Activated naive CD4-positive, alpha-beta T cell treated with anti-CD3 and anti-CD28 coated beads, Interleukin-2, amount 50 U/mL, for 24 hours (primary cell): ENCODE results near the gene NEURL1B.

Experiments used
- H3K27ac Mint-ChIP-seq: one replicate; pipeline ENCODE4 v1.8.0; 2021; ENCODE audit warnings: mild to moderate bottlenecking, mixed read lengths
- H3K27me3 Mint-ChIP-seq: one replicate; pipeline ENCODE4 v1.8.0; 2021; ENCODE audit warnings: mixed read lengths
- H3K36me3 Mint-ChIP-seq: one replicate; pipeline ENCODE4 v1.8.0; 2021; ENCODE audit warnings: mixed read lengths
- H3K4me1 Mint-ChIP-seq: one replicate; pipeline ENCODE4 v1.8.0; 2021; ENCODE audit warnings: mixed read lengths
- H3K4me3 Mint-ChIP-seq: one replicate; pipeline ENCODE4 v1.8.0; 2021; ENCODE audit warnings: mild to moderate bottlenecking, mixed read lengths
- H3K9me3 Mint-ChIP-seq: one replicate; pipeline ENCODE4 v1.8.0; 2021; ENCODE audit warnings: mixed read lengths

The NEURL1B gene

DNA sequence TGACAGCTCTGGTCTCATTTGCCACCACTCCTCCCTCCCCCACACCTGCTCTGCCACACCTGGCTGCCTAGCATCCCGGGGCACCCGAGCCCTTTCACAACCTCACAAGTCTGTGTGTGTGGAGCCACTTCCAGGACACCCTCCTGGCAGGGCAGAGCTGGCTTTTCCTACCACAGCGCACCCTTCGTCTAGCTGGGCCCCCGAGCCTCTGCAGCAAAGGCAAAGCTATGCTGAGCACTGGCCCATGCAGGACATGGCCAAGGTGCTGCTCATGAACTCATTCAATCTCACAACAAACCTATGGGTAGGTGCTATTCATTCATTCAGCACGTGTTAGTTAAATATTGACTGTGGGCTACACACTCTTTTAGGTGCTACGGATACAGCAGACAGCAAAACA is 86.5 kb downstream of the NEURL1B start:
- H3K4me3 Mint-ChIP-seq, result no peak overlapping the region
- H3K36me3 Mint-ChIP-seq, result no peaks in the 10 kb centered on the region
- no peaks in the 10 kb centered on the region for H3K4me1 Mint-ChIP-seq
- no peaks in the 10 kb centered on the region for H3K9me3 Mint-ChIP-seq
- no peak overlapping the region for H3K27ac Mint-ChIP-seq
- peaks cover 1% of the 10 kb centered on the region for H3K27me3 Mint-ChIP-seq

DNA sequence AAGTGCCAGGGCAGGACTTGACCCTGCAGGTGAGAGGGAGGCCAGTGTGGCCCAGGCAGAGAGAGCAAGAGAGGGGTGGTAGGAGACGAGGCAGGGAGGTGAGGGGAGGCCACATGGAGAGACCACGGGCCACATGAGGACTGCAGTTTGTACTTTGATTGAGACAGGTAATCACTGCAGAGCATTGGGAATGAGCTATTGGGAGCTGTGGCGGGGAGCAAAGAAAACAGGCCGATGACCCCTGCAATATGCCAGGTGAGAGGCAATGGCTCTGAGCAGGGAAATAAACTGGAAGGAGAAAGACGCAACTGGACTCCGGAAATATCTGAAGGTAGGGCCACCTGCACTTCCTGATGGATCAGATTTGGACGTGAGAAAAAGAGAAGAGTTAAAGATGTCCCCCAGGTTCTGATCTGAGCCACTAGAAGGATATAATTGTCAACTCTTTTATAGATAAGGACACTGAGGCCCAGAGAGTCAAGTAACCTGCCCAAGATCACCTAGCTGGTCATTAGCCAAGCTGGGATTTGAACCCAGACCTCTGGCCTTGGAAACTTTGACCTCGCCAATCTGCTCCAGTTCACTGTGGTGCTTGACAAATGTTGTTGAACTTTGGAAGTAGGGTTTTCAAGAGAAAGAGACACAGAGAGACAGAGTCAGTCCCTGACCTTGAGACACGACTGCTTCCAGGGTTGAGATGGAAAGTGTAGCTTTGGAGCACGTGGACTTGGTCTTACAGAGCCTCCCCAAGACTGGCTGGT is 87.6 kb downstream of the NEURL1B start:
- Mint-ChIP-seq H3K36me3 (no peaks in the 10 kb centered on the region), H3K4me3 (no peak overlapping the region), H3K4me1 (no peaks in the 10 kb centered on the region), H3K27me3 (peaks cover 1% of the 10 kb centered on the region), H3K27ac (no peak overlapping the region), H3K9me3 (no peaks in the 10 kb centered on the region)

DNA sequence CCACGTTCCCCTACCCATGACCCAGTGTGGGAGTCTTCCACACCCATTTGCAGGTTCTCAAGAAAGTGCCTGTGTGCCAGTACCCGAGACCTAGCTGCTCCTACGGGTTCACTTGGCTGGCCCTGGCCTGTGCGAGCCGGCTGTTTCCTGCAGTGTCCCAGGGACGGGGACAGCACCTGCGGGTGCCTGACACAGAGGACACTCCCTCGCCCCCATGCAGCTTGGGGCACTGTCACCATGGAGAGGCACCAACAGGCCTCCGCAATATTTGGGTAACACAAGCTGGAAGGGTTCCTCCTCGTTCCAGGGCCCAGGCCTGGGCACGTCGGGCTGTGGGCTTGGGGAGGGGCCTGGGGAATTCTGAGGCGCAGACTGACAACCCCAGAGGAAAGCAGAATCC is 88.5 kb downstream of the NEURL1B start:
- Mint-ChIP-seq H3K27ac (no peak overlapping the region), H3K4me1 (no peaks in the 10 kb centered on the region), H3K36me3 (no peaks in the 10 kb centered on the region), H3K27me3 (peaks cover 1% of the 10 kb centered on the region), H3K9me3 (no peaks in the 10 kb centered on the region), H3K4me3 (no peak overlapping the region)

DNA sequence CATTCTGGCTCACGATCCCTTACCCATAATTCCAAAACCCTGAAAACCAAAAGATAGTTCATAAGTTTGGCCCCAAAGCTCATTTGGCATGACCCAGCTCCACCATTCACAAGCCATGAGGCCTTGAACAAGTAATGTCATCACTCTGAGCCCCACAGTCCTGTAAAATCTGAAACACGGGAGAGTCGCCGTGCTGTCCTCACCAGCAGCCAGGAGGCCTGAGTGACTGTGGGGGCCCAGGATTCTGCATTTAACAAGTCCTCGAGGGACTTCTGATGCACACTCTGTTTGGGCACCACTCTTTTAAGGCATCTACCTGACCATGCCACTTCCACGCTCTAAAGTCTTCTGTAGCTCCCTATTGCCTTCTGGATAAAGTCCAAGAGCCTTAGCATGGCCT is 89.2 kb downstream of the NEURL1B start:
- H3K4me1 Mint-ChIP-seq, result no peaks in the 10 kb centered on the region
- peaks cover 1% of the 10 kb centered on the region for H3K27me3 Mint-ChIP-seq
- H3K4me3 Mint-ChIP-seq, result no peak overlapping the region
- H3K36me3 Mint-ChIP-seq, result no peaks in the 10 kb centered on the region
- no peak overlapping the region for H3K27ac Mint-ChIP-seq
- H3K9me3 Mint-ChIP-seq, result no peaks in the 10 kb centered on the region

DNA sequence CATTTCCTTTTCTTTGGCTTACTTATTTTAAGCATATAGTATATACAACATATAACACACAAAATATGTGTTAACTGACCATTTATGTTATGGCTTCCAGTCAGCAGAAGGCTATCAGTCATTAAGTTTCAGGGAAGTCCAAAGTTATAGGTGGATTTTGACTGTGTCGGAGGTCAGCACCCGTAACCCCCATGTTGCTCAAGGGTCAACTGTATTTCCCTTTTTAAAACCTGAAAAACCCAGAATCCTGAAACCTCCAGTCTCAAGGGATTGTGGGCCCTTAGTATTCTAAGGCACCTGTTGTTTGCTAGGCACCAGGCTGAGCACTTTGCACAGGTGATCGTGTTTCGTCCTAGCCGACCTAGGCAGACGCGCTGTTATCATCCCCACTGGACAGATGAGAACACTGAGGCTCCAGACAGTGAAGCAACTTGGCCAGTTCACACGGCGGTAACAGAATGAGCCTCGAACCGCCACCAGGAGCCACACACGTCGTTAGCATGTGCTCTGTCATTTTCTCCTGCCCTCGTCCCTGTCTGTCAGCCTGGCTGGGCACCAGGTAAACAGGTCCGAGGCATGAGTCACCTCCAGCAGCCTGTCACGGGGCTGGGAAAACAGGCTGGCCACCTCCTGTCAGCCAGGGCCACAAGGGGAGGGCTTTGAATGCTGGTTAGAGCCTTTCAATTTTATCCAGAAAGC is 90.1 kb downstream of the NEURL1B start:
- Mint-ChIP-seq H3K27me3 (peaks cover 1% of the 10 kb centered on the region), H3K27ac (no peak overlapping the region), H3K4me3 (no peak overlapping the region), H3K4me1 (no peaks in the 10 kb centered on the region), H3K9me3 (no peaks in the 10 kb centered on the region), H3K36me3 (no peaks in the 10 kb centered on the region)

DNA sequence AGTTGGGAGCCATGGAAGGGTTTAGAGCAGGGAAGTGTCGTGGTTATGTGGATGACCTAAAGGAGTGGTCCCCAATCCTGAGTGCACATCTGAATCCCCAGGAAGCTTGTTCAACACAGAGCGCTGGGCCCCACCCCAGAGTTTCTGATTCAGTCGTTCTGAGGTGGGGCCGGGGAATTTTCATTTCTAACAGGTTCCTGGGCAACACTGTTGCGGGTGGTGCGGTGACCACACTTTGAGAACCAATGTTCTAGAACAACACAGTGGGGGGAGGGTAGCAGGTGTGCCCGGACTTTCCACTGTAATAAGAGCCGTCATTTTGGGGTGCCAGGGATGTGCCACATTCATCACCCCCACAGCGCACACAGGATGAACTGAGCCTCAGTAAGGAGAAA is 90.6 kb downstream of the NEURL1B start:
- no peaks in the 10 kb centered on the region for H3K36me3 Mint-ChIP-seq
- no peaks in the 10 kb centered on the region for H3K9me3 Mint-ChIP-seq
- H3K27ac Mint-ChIP-seq, result no peak overlapping the region
- no peaks in the 10 kb centered on the region for H3K4me1 Mint-ChIP-seq
- peaks cover 1% of the 10 kb centered on the region for H3K27me3 Mint-ChIP-seq
- no peak overlapping the region for H3K4me3 Mint-ChIP-seq

DNA sequence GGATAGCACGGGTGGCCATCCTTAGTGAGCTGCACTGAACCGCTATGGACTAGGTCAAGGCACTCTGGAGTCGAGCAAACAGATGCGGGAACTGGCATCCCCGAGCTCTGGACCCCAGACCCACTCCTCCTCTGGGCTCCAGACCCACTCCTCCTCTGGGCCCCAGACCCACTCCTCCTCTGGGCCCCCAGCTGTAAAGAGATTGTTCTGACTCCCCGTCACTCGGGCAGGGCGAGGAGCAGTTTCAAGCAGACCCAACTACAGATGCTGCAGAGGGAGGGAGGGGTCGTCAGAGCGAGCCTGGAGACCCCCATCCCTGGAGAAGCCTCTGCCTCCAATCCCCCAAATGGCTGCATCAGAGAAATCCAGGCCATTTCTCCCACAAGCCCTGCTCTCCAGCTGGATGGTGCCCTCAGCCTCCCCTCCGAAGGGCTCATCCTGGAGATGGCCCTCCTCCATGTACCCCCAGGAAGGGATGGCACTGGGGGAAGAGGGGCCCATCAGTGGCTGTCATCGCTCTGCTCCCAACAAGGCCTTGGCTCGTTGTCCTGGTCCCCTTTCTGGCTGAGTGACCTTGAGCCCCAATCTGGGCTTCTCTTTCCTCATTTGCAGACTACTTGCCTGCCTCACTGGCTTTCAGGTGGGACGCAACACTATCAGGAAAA is 91.3 kb downstream of the NEURL1B start:
- Mint-ChIP-seq H3K4me3 (no peak overlapping the region), H3K9me3 (no peaks in the 10 kb centered on the region), H3K27me3 (peaks cover 1% of the 10 kb centered on the region), H3K27ac (no peak overlapping the region), H3K4me1 (no peaks in the 10 kb centered on the region), H3K36me3 (no peaks in the 10 kb centered on the region)

DNA sequence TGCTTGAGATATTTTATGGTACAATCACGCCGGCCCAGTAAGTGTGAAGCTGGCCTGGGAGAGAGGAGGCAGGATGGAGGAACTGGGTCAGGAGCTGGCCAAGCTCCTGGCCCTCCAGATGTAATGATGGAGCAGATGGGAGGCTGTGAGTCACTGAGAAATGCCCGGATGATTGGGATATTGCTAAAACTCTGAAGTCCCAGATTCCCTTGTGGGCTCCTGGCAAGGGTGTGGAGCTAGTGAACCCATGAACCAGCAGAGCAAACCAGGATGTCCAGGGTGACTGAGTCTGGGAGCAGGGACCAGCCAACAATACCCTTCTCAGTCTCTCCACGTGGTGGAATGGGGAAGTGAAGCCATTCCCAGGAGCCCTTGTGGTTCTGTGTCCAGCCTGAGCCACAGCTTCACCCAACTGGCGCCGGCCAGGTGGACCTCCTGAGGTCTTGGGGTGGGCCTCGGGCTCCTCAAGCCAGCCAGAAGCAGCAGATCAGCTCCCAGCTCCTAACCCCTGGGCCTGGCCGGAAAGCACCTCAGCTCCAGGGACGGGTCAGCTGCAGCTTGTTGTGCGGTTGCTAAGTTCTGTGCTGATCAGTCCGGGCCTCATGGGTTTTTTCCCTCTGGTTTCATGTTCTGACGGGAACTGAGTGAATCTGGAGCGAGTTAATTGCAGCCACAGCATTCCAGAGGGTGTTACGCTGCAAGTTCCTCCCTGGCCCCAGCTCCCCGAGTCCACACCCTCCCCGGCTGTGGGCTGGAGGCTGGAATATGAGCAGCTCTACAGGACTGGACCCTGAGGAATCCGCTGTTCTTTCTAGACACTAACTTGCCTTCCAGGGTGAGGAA is 92.3 kb downstream of the NEURL1B start:
- Mint-ChIP-seq H3K4me3 (no peak overlapping the region), H3K9me3 (no peaks in the 10 kb centered on the region), H3K4me1 (no peaks in the 10 kb centered on the region), H3K27ac (peak overlapping the region; percentile 48), H3K36me3 (no peaks in the 10 kb centered on the region), H3K27me3 (no peaks in the 10 kb centered on the region)

DNA sequence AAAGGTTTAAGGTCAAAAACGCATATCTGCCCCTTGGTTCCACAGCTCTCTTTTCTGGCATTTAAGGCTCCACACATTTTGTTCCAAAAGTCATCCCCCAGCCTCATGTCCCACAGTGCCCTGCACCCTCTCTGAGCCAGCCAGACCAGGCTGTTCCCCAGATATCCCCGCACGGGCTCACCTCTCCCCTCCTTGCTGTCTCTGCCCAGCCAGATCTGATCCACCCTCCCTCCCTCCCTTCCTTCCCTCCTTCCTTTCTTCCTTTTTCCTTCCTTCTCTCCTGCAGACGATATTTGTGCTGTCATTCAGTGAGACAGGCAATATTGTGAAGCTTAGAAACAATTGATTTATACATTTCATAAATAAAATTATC is 92.9 kb downstream of the NEURL1B start:
- H3K27ac Mint-ChIP-seq, result no peak overlapping the region
- no peaks in the 10 kb centered on the region for H3K4me1 Mint-ChIP-seq
- no peaks in the 10 kb centered on the region for H3K27me3 Mint-ChIP-seq
- no peaks in the 10 kb centered on the region for H3K36me3 Mint-ChIP-seq
- no peaks in the 10 kb centered on the region for H3K9me3 Mint-ChIP-seq
- H3K4me3 Mint-ChIP-seq, result no peak overlapping the region

DNA sequence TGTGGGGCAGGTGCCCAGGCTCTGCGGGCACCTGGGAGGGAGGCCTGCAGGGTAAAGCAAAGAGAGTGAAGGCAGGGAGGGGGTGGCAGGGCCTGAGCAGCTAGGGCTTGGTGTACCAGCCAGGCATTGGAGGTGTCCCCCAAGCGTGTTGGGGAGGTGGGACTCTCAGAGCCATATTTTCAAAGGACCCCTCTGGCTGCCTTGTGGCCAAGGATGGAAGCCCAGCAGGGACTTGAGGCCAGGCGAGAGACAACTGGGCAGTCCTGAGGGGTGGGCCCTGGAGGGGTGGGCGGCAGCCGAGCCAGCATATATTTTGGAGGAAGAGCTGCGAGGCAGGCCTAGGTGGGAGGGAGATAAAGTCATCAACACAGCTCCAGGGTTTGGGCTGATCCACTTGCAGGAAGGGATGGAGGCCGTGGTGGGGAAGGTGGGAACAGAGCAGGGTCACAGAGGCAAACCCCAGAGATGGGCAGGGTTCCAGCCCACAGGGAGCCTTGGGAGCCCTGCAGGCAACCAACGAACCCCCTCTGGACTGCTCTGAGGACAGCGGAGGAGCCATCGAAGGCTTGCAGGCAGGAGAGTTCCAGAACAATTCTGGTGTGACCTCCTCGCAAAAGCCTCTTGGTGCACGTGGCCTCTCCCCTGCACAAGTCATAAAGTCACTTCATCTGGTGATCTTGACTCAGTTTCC is 94.2 kb downstream of the NEURL1B start:
- Mint-ChIP-seq H3K9me3 (no peaks in the 10 kb centered on the region), H3K4me3 (no peak overlapping the region), H3K36me3 (no peaks in the 10 kb centered on the region), H3K27ac (peak overlapping the region; percentile 0), H3K4me1 (no peaks in the 10 kb centered on the region), H3K27me3 (no peaks in the 10 kb centered on the region)

DNA sequence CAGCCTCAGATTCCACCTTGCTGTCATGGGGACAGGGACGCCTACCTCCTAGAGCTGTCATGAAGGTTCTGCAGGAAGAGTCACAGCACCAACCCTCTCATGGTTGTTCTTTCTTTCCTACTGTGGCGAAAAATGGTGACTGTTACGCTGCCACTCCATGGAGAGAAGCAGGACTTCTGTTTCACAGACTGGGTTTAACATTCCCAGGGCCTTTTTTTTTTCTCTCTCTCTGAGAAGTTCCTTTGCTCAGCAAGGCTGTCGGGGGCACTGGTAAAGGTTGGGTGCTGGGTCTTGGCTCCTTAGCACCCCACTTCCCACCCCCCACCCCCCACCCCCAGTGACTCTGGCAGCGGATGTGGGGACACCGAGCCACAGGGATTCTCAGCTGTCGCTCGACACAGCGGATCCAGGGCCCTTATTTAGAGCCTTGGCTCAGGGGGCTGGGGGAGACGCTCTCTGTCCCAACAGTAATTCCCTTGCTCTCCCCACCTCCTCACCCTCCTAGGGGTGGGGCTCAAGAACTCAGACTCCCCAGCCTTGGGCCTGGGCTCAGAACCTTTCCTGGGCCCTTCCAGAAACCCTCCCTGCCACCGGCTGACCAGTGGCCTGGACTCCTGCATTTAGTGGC is 95.6 kb downstream of the NEURL1B start:
- Mint-ChIP-seq H3K4me1 (no peaks in the 10 kb centered on the region), H3K27me3 (no peaks in the 10 kb centered on the region), H3K9me3 (no peaks in the 10 kb centered on the region), H3K4me3 (no peak overlapping the region), H3K36me3 (no peaks in the 10 kb centered on the region), H3K27ac (no peak overlapping the region)

DNA sequence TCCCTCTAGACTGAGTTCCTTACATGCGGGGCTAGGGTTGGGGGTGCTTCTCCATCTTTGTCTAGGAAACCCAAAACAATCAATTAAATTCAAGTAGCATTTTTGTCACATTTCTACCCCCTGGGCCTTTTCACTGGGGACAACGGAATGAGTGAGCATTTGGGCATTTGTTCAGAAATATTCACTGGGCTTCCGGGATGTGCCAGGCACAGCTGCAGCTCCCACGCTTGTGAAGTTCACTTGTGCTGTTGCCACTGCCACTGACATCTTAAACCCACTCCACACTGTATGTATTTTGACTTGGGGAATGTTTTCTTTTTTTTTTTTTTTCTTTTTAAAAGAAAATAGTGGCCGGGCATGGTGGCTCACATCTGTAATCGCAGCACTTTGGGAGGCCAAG is 98.3 kb downstream of the NEURL1B start:
- no peak overlapping the region for H3K27ac Mint-ChIP-seq
- no peaks in the 10 kb centered on the region for H3K4me1 Mint-ChIP-seq
- no peak overlapping the region for H3K4me3 Mint-ChIP-seq
- H3K9me3 Mint-ChIP-seq, result no peaks in the 10 kb centered on the region
- H3K36me3 Mint-ChIP-seq, result no peaks in the 10 kb centered on the region
- H3K27me3 Mint-ChIP-seq, result no peaks in the 10 kb centered on the region

DNA sequence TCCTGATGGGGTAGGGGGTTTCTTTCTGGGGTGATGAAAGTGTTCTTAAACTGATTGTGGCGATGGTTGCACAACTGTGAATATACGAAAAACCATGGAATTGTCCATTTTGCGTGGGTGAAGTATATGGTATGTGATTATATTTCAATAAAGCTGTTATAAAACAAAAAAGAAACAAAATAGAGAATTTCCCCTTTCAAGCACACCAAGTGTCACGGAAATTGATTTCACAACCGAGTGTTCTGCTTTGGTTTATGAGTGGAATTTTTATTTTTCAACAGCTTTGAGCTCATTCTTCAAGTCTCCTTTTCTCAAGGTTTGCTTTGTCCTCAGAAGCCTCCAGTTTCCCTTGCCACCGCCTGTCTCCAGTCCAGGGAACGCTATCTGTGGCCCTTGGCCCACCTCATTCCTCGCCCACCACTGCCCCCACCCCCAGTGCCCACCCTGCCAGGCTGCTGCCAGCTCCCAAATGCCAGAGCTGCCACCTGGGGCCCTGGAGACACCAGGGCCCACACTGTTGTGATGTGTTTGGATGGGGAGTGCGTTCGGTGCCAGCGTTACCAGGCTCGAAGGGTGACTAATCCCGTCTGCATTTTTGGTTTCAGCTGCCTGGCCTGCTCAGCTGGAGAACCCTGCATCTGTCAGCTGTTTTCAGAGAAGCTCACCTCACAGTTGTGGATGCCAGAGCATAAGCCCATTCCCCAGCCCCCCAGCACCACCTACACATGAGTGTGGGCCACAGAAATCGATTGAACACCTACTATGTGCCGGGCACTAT is 99.6 kb downstream of the NEURL1B start:
- no peak overlapping the region for H3K27ac Mint-ChIP-seq
- H3K4me3 Mint-ChIP-seq, result no peak overlapping the region
- H3K9me3 Mint-ChIP-seq, result no peaks in the 10 kb centered on the region
- no peaks in the 10 kb centered on the region for H3K27me3 Mint-ChIP-seq
- no peaks in the 10 kb centered on the region for H3K4me1 Mint-ChIP-seq
- no peaks in the 10 kb centered on the region for H3K36me3 Mint-ChIP-seq
